Fibroblast of the aortic adventitia (primary cell): ENCODE results near the gene MYBPH. TPM values are rescaled to one million over a fixed set of nuclear protein-coding genes. Genes with fewer than 3 reads are reported as not detected.

Source experiments
- DNase-seq: peaks from one replicate; pipeline ENCODE4 v3.0.0-alpha.2; 2010; ENCODE audit warnings: low read depth
- H3K4me3 ChIP-seq: 2 replicates; pipeline ENCODE4 v1.5.1; 2011; ENCODE audit warnings: low read depth, mild to moderate bottlenecking, control low read depth, low read length, moderate library complexity
- CTCF ChIP-seq: IDR thresholded peaks from 2 replicates; pipeline ENCODE4 v1.5.1; 2011; ENCODE audit warnings: mild to moderate bottlenecking, low read length, control low read depth, inconsistent platforms; ENCODE audit not compliant: insufficient read depth
- total RNA-seq: library from RNA; depleted of rRNA; stranded (reverse); fragments of >200 nt; gene quantifications from 2 replicates; pipeline ENCODE4 v1.2.3, GENCODE V29; 2012; ENCODE audit warnings: low replicate concordance

Gene MYBPH
- total RNA-seq, 1 donor, result not detected

- DNase-seq, result no peak
- TF ChIP-seq CTCF, result no peak
Measured at GRCh38 chr1:203176273-203177035, 828 bp upstream of the MYBPH start.

GRCh38 chr1:203175827-203176241, 208 bp upstream of the MYBPH start:
- TF ChIP-seq CTCF, result no peak
- no peak overlapping the region for H3K4me3 ChIP-seq
- DNase-seq, result no peak

More at GRCh38 chr1:203176273-203177035, 828 bp upstream of the MYBPH start:
- no peak overlapping the region for H3K4me3 ChIP-seq

- H3K4me3 ChIP-seq, result no peak overlapping the region
- DNase-seq, result no peak
Measured at GRCh38 chr1:203174324-203174985, 1.2 kb downstream of the MYBPH start.

GRCh38 chr1:203173566-203173965, 2.1 kb downstream of the MYBPH start:
- no peak for TF ChIP-seq CTCF
- H3K4me3 ChIP-seq, result no peak overlapping the region
- DNase-seq, result no peak

More at GRCh38 chr1:203174324-203174985, 1.2 kb downstream of the MYBPH start:
- TF ChIP-seq CTCF, result no peak

GRCh38 chr1:203173011-203173555, 2.5 kb downstream of the MYBPH start:
- DNase-seq, result no peak
- no peak overlapping the region for H3K4me3 ChIP-seq
- no peak for TF ChIP-seq CTCF

GRCh38 chr1:203172184-203173010, 3.2 kb downstream of the MYBPH start:
- peak; percentile 91 for TF ChIP-seq CTCF
- DNase-seq, result peak; percentile 60
- no peak overlapping the region for H3K4me3 ChIP-seq
